HFFc6 (cell line): Measurements from ENCODE around the gene ADGRV1. TPM values are rescaled to one million over a fixed set of nuclear protein-coding genes. Genes with fewer than 3 reads are reported as not detected.

Source experiments
- DNase-seq: peaks from one replicate; pipeline ENCODE4 v3.0.0-alpha.2; 2018
- H3K27ac Mint-ChIP-seq: 2 replicates; pipeline ENCODE4 v1.8.0; 2020; ENCODE audit warnings: mild to moderate bottlenecking, mixed read lengths
- H3K27me3 Mint-ChIP-seq: 2 replicates; pipeline ENCODE4 v1.8.0; 2021; ENCODE audit warnings: mild to moderate bottlenecking, moderate library complexity, mixed read lengths; ENCODE audit not compliant: insufficient read depth
- H3K36me3 Mint-ChIP-seq: 2 replicates; pipeline ENCODE4 v1.8.0; 2021; ENCODE audit warnings: low read depth, mixed read lengths
- H3K4me1 Mint-ChIP-seq: 2 replicates; pipeline ENCODE4 v1.8.0; 2020; ENCODE audit warnings: low read depth, mixed read lengths
- H3K4me3 Mint-ChIP-seq: 2 replicates; pipeline ENCODE4 v1.8.0; 2020; ENCODE audit warnings: mild to moderate bottlenecking, moderate library complexity, mixed read lengths
- H3K9me3 Mint-ChIP-seq: 2 replicates; pipeline ENCODE4 v1.8.0; 2020; ENCODE audit warnings: mild to moderate bottlenecking, mixed read lengths
- total RNA-seq, 6 experiments: library from RNA; stranded (reverse); fragmentation: NEBNext Ultra II Directional; extraction: Animal tissue kit (Norgen Biotek cat#: 25700); gene quantifications; 2 replicates in 1 of 6; 3 replicates in 5 of 6; pipeline ENCODE4 v1.2.3, GENCODE V29; 2021
- TF ChIP-seq, protein P1 (sequence below): fragments of 200-600 bp; sonication (generic); IDR thresholded peaks from 2 replicates; pipeline ENCODE4 v1.5.0; 2021; ENCODE audit warnings: antibody characterized with exemption, mild to moderate bottlenecking

Gene ADGRV1
- total RNA-seq, 6 experiments from 2014 or later: not detected

DNA sequence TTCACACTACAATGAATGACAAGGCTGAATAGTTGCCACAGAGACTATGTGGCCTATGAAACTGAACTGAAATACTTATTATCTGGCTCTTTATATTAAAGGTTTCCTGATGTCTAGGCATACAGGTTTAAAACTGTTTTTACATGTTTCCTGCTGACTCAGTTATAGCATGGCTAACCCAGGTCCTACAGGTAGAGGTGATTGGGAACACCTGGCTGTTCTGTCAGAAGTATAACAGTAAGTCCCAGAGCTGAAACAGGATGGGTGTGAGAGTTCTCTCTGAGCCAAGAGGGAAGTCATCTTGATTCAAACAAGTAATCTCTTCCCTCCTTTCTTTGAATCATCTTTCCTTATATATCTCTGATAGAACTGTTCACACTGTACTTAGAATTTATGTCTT, 4.9 kb upstream of the ADGRV1 start:
- peaks cover 26% of the 10 kb centered on the region for H3K27me3 Mint-ChIP-seq
- H3K36me3 Mint-ChIP-seq: no peaks in the 10 kb centered on the region
- H3K4me1 Mint-ChIP-seq: no peaks in the 10 kb centered on the region
- no peaks in the 10 kb centered on the region for H3K9me3 Mint-ChIP-seq
- TF ChIP-seq, protein P1, sequence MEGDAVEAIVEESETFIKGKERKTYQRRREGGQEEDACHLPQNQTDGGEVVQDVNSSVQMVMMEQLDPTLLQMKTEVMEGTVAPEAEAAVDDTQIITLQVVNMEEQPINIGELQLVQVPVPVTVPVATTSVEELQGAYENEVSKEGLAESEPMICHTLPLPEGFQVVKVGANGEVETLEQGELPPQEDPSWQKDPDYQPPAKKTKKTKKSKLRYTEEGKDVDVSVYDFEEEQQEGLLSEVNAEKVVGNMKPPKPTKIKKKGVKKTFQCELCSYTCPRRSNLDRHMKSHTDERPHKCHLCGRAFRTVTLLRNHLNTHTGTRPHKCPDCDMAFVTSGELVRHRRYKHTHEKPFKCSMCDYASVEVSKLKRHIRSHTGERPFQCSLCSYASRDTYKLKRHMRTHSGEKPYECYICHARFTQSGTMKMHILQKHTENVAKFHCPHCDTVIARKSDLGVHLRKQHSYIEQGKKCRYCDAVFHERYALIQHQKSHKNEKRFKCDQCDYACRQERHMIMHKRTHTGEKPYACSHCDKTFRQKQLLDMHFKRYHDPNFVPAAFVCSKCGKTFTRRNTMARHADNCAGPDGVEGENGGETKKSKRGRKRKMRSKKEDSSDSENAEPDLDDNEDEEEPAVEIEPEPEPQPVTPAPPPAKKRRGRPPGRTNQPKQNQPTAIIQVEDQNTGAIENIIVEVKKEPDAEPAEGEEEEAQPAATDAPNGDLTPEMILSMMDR: no peak
- no peak overlapping the region for H3K4me3 Mint-ChIP-seq
- no peak for DNase-seq
- no peak overlapping the region for H3K27ac Mint-ChIP-seq

DNA sequence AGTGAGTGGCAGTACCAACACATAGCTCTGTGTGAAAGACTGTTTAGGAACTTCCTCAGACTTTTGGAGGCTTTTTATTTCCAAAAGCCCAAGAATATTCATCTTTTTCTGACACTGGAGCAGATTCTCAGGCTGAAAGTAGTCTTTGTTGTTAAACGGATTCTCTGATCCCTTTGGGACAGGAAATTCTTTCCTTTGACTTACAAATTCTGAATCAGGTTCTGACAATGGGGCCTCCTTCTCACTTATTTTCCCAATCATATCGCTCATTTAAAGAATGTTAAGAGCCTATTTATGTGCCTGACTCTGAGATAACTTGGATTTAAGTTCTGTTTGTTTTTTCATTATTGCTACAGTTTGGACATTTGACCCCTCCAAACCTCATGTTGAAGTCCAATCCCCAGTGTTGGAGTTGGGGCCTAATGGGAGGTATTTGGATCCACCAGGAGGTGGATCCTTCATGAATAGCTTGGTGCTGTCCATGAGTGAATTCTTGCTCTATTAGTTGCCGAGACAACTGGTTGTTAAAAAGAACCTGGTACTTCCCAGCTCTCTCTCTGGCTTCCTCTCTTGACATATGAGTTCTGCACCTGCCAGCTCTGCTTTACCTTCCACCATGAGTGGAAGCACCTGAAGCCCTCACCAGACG, 4.1 kb upstream of the ADGRV1 start:
- no peaks in the 10 kb centered on the region for H3K36me3 Mint-ChIP-seq
- peaks cover 29% of the 10 kb centered on the region for H3K27me3 Mint-ChIP-seq
- H3K27ac Mint-ChIP-seq: no peak overlapping the region
- no peaks in the 10 kb centered on the region for H3K9me3 Mint-ChIP-seq
- H3K4me3 Mint-ChIP-seq: no peak overlapping the region
- no peaks in the 10 kb centered on the region for H3K4me1 Mint-ChIP-seq
- TF ChIP-seq, protein P1: no peak
- no peak for DNase-seq

DNA sequence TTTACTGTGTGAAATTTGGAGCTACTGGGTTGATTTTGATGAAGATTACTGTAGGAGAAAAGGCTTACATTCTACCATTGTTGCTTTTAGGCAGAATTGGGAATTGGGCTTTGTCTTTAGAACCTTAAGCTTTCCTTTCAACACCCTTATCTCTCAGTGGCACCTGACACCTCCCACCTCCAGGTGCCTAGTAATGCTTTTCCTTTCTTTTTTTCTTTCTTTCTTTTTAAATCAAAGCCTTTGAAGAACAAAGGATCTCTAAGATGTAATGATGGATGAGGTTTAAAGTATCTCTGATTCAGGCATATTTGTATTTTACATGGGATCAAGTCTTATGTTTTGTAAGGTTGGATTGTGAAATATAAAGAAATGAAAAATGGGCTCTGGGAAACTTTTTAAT, 2.9 kb upstream of the ADGRV1 start:
- Mint-ChIP-seq H3K4me1 (no peaks in the 10 kb centered on the region), H3K4me3 (no peak overlapping the region), H3K27me3 (peaks cover 27% of the 10 kb centered on the region), H3K27ac (no peak overlapping the region), H3K9me3 (no peaks in the 10 kb centered on the region), H3K36me3 (no peaks in the 10 kb centered on the region)
- no peak for DNase-seq
- TF ChIP-seq, protein P1: no peak

DNA sequence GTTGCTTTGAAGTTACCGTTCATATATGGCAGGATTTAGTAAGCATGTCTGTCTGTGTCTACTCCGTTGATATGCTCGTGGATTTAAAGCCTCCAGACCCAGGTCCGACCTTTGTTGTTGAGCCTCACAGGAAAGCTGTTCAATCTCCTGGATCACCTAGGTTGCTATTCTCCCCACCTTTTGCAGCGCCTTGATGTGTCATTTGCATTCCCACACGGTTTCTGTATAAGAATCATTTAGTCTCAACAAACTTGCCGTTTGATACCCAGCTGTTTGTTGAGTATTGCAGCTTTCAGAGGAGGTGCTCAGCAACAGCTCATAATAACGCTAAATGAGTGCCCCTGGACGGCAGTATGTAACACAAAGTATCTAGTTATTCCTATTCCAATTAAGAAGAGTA, 1.2 kb upstream of the ADGRV1 start:
- Mint-ChIP-seq H3K4me1 (no peaks in the 10 kb centered on the region), H3K9me3 (no peaks in the 10 kb centered on the region), H3K27ac (no peak overlapping the region), H3K27me3 (peaks cover 21% of the 10 kb centered on the region), H3K36me3 (no peaks in the 10 kb centered on the region), H3K4me3 (no peak overlapping the region)
- TF ChIP-seq, protein P1: no peak
- no peak for DNase-seq

DNA sequence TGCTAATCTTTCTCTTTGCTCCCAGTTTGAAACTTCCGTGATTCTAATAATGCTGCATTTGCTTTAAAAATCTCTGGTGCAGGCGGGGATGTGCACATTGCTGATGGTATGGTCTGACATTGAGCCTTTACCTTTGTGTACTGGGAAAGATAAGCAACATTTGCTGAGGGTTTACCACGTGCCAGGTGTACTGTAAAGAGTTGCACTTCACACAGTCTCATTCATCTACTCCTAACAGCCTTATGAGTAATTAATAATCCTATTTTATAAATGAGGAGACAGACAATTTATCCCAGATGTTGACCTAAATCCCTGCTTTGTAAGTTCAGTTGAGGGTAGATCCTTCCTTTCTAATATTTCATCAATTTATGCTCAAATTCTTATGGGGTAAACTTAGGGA, 726 bp upstream of the ADGRV1 start:
- Mint-ChIP-seq H3K4me3 (peak overlapping the region; percentile 35; the same call in 1 of the 2 replicates), H3K27ac (no peak overlapping the region), H3K27me3 (peaks cover 21% of the 10 kb centered on the region), H3K36me3 (no peaks in the 10 kb centered on the region), H3K4me1 (no peaks in the 10 kb centered on the region), H3K9me3 (no peaks in the 10 kb centered on the region)
- DNase-seq: no peak
- TF ChIP-seq, protein P1: no peak

DNA sequence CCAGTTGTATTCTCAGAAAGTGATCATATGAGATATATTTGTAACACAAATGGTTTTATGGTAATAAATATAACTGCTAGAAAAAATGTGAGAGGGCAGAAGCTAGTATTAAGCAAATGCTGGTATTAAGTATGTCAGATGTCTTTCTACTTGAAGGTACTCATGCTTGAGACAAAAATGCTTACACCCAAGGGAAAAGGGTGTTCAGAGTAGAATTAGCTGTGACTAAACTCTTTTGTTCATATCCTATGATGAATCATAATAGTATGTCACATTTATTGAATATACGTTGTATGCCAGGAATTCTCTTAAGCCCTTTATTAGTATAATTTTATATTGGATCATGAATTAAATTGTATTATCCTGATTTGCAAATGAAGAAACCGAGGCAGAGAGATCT, 2.2 kb downstream of the ADGRV1 start:
- H3K9me3 Mint-ChIP-seq: no peaks in the 10 kb centered on the region
- H3K36me3 Mint-ChIP-seq: no peaks in the 10 kb centered on the region
- no peak overlapping the region for H3K4me3 Mint-ChIP-seq
- no peak overlapping the region for H3K27ac Mint-ChIP-seq
- TF ChIP-seq, protein P1: no peak
- DNase-seq: no peak
- H3K27me3 Mint-ChIP-seq: peaks cover 17% of the 10 kb centered on the region
- H3K4me1 Mint-ChIP-seq: no peaks in the 10 kb centered on the region
